GM18498 (cell line): ENCODE measurements around the gene C3orf22.

Source experiments
- ATAC-seq: cut with Tn5 transposase; IDR thresholded peaks from one replicate; pipeline ENCODE4 v1.9.1; 2021; ENCODE audit warnings: mild to moderate bottlenecking, moderate library complexity; ENCODE audit not compliant: unreplicated experiment

Gene C3orf22

DNA sequence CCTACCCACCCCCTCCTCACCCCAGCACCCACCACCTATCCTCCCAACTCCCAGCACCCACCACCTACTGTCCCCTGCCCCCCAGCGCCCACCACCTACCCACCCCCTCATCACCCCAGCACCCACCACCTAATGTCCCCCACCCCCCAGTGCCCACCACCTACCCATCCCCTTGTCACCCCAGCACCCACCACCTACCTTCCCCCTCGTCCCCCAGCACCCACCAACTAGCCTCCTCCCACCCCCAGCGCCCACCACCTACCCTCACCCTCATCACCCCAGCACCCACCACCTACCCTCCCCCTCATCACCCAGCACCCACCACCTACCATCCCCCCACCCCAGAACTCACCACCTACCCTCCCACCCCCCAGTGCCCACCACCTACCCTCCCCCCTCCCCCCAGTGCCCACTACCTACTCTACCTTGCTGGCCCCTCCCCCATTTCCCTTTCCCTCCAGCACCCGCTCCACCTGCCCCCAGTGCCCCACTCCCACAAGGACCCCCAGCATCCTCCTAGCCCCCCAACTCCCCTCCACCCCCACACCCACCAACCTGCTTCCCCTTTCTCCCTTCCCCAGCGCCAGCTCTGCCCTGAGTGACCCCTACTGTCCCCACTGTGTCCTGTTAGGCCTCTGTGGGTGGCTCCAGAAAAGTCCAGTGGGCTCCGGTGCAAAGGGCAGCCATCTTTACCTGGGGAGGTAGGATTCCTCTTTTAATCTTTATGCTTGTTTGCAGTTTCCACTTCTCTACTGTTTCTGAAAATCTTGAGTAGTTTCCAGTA, 42.4 kb downstream of the C3orf22 start:
- ATAC-seq: no peak

DNA sequence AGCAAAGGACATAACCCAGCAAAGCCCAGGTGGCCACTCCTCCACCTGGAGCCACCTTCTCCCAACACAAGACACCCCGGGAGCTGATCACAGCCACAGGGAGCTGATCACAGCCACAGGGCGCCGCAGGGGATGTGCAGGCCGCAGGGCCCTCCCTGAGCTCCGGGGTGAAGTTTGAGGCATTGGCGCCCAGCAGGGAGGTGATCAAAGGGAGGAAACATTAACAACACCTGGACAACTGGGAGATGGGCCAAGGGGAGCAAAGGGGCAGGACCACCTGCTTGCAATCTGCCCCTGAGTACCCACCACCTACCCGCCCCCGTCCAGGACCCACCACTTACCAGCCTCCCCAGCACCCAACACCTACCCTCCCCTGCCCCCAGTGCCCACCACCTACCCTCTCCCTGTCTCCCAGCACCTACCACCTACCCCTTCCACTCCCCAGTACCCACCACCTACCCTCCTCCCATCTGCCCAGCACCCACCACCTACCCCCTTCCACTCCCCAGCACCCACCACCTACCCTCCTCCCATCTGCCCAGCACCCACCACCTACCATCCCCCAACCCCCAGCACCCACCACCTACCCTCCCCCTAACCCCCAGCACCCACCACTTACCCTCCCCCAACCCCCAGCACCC, 43.5 kb downstream of the C3orf22 start:
- ATAC-seq: no peak

DNA sequence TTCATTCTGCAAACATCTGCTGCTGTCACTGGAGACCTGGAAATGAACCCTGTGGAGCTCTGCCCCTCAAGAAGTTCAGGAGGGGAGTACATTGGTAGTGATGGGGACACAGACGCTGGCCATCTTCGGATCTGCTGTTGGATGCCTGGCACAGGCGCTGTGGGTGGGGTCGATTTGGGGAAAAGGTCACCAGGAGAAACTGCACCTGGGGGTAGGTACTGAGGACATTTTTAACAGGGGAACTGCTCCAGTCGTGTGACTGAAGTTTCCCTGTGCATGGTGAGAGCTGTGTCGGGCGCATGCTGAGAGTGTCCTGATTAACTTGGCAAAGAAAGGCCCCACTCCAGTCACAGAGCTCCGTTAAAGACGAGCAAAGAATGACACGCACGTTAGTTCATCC, 44.6 kb downstream of the C3orf22 start:
- ATAC-seq: no peak

DNA sequence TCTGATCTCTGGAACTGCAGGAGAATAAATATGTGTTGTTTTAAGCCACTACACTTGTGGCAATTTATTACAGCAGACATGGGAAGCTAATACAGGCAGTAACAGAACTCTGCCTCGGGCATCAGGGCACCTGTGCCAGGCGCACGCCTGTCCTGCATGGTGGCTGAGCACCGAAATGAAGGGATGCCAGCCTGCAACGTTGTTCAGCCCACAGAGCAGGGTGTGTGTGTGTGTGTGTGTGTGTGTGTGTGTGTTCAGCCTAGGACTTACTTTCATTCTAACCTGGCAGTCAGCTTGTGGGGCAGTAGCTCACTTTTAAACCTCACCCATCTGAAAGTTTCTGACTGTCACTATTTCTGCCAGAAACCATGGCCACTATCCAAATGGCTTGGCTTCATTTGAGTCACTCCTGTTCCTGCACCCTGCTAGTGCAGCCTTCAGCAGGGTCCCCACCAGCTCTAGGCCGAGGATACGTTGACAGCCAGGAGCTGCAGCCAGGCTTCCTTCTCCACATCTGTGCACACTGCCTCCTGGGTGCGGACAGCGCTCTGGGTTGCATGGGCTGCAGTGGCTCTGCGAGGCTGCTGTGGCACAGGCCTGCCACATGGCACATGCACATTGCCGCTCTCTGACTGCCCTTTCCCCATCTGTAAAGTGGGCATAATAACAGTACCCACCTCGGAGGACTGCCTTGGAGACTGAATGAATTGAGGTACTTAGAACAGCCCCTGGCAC, 45.6 kb downstream of the C3orf22 start:
- no peak for ATAC-seq

DNA sequence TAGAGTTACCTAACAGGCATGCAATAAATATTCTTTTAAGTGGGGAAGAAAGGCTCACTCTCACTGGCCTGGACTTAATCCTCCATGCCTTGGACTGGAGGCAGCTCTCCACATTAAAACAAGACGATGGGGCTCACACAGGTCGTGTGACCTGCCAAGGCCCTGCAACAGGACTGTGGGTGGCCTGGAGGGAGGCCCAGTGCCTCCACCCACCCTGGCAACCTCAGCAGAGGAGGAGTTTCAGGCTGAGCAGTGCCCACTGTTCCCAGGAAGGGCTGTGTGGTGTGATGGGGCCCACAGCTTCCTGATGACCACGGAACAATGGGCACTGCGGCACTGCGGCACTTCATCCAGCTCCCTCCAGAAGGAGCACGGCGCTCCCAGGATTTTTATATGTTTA, 46.7 kb downstream of the C3orf22 start:
- no peak for ATAC-seq

DNA sequence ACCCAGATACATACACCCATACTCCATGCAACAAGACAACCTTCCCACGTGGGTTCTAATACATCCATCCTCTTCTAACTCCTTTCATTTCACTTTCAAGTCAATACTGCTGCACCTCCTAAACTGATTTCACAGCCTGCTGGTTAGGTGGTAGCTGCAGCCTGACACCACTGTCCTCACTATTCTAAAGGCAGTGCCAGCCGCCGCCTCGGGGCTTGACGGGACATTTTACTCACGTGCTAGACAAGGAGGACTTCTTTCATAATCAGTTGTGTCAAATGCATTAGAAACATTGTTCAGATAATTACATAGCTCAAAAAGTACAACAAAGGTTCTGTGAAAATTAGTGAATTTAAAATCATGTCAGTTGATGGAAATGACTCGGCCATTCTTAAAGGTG, 47.4 kb downstream of the C3orf22 start:
- ATAC-seq: no peak

DNA sequence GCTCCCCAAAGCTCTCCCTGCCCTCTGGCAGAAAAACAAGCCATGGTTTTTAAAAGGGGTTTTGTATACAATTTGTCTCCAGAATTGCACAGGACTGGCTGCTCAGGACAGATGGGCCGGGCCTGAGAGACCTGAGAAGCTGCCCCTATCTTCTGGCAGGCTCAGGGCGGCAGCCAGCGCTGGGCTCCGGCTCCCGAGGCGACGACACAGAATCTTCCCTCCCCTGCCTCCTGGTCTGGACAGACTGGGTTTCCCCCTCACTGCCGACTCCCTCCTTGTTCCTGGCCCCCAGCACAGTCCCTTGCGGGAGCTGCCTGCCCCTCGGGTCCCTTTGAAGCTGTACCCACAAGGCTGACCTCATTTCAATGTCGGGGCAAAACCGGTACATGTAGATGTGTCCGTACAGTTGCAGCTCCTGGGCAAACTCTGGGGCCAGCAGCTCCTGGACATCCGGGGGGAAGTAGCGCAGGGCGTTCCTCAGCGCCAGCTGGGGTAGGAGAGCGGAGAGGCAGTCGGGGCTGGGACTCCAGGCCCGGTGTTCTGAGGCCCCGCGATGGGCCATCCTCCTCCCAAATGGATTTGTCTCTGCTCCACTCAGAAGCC, 48.3 kb downstream of the C3orf22 start:
- ATAC-seq: no peak

DNA sequence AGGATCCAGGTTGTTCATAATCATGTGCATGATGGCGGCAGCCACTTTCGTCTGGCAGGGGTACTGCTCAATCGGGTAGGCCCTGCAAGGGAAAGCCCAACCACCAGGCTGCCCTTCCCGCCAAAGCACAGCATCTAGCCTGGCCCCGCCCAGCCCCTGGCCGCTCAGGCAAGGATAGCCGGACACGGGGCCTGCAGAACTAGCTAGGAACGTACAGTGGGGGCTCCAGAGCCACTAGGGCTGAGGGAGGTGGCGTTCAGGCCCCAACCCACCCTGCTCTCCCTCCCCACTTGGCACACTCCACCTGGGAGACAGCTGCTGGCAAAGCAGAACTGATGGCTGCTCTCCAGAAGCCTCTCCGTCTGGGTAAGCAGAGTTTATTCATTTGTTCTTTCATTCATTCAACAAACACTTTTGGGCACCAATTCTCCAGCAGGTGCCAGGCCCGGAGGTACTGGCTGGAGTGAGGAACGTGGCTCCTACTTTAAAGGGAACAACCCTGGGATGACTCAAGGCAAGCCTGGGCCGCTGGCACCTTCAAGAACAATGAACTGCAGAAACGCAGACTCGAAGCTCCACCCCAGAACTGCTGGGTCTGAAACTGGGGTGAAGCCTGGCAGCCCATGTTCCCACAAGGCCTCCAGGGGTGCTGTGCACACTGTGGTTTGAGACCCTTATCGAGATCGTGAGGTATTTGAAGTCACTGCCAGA, 49.0 kb downstream of the C3orf22 start:
- ATAC-seq: no peak

DNA sequence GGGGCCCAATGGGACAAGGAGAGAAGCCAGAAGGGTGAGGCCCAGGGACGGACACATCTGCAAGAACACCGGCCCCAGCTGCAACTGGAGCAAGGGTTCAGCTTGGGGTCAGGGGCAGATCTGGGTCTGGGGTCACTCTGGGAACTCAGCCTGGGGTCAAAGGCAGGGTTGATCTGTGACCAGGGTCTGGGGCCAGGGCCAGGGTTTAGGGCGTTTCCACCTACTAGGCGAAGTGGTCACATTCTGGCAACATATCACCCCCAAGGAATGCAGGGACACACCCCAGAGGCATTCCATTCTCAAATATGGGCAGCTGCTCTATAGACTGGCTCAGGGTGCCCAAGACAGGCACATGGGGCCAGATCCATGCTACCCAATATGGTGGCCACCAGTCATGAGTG, 50.2 kb downstream of the C3orf22 start:
- no peak for ATAC-seq

DNA sequence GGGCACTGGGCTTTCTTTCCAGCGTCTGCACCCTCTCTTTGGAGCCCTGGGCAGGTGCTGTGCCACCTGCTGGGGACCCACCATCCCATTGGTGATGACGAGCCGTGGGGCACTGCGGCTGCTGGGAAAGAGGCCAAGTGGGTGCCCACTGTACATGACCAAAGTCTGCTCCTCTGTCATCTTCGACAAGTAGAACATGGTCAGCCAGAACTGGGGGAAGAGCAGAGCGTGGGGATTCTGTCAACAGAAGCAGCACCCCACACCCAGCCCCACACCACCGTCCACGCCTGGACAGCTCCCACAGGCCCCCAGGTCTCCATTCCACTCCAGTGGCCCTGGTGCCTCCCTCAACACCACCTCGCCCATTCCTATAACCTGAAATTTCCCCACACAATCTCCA, 50.8 kb downstream of the C3orf22 start:
- no peak for ATAC-seq

DNA sequence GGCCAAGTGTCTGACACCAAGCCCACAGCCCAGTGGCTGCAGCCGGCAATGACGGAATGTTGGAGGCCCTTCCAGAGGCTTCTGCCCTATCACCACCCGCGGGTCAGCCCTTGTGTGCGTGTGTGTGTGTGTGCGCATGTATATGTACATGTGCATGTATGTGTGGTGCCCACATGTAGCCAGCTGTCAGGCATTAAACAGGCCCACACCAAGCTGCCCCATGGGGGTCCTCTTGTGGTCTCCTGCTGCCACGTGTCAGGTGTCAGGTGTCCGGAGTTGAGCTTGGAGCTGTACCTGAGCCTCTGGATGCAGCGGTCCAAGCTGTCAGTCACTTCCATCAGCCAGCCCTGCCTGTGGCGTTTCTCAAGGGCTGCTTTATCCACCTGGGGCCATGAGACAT, 55.0 kb downstream of the C3orf22 start:
- no peak for ATAC-seq

DNA sequence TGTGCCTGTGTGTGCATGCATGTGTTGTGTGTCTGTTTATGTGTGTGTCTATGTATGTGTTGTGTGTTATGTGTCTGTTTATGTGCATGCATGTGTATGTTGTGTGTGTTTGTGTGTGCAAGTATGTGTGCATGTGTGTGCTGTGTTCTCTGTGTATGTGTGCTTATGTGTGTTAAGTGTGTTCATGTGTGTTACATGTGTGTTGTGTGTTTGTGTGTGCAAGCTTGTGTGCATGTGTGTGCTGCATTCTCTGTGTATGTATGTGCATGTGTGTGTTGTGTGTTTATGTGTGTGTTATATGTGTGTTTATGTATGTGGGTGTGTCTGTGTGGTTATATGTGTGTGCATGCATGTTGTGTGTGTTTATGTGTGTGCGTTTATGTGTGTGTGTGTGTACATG, 56.1 kb downstream of the C3orf22 start:
- ATAC-seq: no peak

DNA sequence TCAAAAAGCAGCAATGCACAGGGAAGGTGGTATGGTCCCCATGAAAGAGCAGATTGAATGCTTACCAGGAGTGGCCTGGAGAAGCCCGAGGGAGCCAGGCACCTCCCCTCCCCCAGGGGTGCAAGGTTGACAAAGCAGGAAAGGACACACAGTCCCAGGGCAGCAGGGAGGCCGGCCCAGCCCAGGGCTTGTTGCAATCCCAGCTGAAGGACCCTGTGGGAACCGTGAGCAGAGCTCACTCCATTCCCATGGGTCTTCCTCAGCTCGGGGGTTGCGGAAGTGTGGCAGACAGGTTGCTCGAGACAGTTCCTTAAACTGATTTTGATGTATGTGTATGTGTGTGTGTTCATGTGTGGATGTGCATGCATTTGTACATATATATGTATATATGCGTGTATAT, 57.0 kb downstream of the C3orf22 start:
- no peak for ATAC-seq

DNA sequence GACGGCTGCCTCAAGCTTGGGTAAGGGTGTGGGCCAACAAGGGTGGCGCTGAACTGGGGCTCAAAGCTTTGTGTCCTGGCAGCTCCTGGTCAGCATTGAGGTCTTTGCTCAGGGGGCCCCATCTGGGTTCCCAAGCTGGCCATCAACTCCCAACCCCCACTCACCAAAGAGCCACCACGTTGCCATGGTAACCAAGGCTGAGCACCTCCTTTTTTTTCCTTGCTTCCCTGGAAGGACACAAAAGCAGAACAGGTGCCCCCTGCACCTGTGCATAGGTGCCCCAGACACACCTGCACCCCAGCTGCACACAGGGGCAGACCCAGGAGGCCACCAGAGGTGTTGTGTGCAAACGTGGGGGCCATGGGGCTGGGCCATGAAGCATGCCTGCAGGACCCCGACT, 57.7 kb downstream of the C3orf22 start:
- no peak for ATAC-seq

DNA sequence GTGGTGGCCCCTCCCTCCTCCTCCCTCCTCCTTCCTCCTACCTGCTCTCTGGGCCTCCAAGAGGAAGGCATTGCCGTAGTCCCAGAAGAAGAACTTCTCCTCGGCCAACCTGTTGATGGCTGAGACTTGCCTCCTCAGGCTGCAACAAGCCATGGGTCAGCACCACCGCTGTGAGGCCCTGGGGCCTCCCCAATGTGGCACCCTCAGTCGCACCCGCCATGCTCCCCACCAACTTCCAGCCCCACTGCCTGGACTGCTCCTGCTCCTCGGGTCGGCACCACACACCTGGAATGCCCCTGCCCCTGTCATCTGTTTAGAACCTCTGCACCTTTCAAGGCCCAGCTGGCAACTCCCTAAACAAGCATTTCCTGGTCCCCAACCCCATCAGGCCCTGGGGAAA, 58.7 kb downstream of the C3orf22 start:
- ATAC-seq: no peak
